Suprapubic skin (tissue), 4 donors: ENCODE measurements around the gene WNK2.

Experiments
- CTCF ChIP-seq, 2 donors: fragments of 200-600 bp in 1 of 2; fragments of 450-650 bp in 1 of 2; sonication (generic) in 1 of 2; IDR thresholded peaks; one replicate each; pipeline ENCODE4 v1.5.1; 2016 to 2019; ENCODE audit warnings: antibody characterized with exemption in 2 of 2, mild to moderate bottlenecking in 1 of 2, moderate library complexity in 1 of 2
- POLR2A ChIP-seq, 2 donors: fragments of 450-650 bp; IDR thresholded peaks; one replicate each; pipeline ENCODE4 v1.6.1; 2017; ENCODE audit warnings: antibody characterized with exemption in 2 of 2, mild to moderate bottlenecking in 2 of 2, moderate library complexity in 2 of 2
- POLR2AphosphoS5 ChIP-seq, 3 donors: sonication (generic); formaldehyde crosslinking; IDR thresholded peaks; one replicate each; pipeline ENCODE4 v1.6.1; 2017; ENCODE audit warnings: antibody characterized with exemption in 3 of 3

- TF ChIP-seq CTCF (IDR thresholded peaks at IDR 0.05) (no peak), POLR2AphosphoS5 (IDR thresholded peaks at IDR 0.05) (no peak), POLR2A (IDR thresholded peaks at IDR 0.05) (no peak)
Observed at GRCh38 chr9:93255994-93256877, 72.3 kb downstream of the WNK2 start.
